Natural killer cell (primary cell): ENCODE data around the gene GJB1. TPM values are rescaled to one million over a fixed set of nuclear protein-coding genes. Genes with fewer than 3 reads are reported as not detected.

Experiments used
- ATAC-seq, 3 donors: fragments of 150-1000 bp in 2 of 3; fragments of 200-7000 bp in 1 of 3; cut with Tn5 transposase; 1 replicate in 1 of 3; 2 replicates in 2 of 3; pipeline ENCODE4 v1.10.0; 2021; ENCODE audit warnings: mild to moderate bottlenecking in 2 of 3, moderate library complexity in 2 of 3
- DNase-seq, 2 donors: peaks; one replicate each; pipeline versions ENCODE4 v3.0.0 to v3.0.0-alpha.2; 2013 to 2021; ENCODE audit warnings: mixed read lengths in 1 of 2
- H3K27ac ChIP-seq: one replicate; pipeline ENCODE4 v1.5.1; 2013; ENCODE audit warnings: mild to moderate bottlenecking, low read length
- H3K27me3 ChIP-seq: one replicate; pipeline ENCODE4 v1.6.1; 2013; ENCODE audit warnings: low read length; ENCODE audit not compliant: control insufficient read depth, insufficient read depth
- H3K36me3 ChIP-seq: one replicate; pipeline ENCODE4 v1.6.1; 2013; ENCODE audit warnings: low read length; ENCODE audit not compliant: control insufficient read depth, insufficient read depth
- H3K4me1 ChIP-seq: one replicate; pipeline ENCODE4 v1.6.1; 2013; ENCODE audit warnings: low read length; ENCODE audit not compliant: control insufficient read depth, insufficient read depth
- H3K4me3 ChIP-seq: one replicate; pipeline ENCODE4 v1.5.1; 2013; ENCODE audit warnings: low read length
- H3K9me3 ChIP-seq: one replicate; pipeline ENCODE4 v1.6.1; 2013; ENCODE audit warnings: low read length; ENCODE audit not compliant: control insufficient read depth, insufficient read depth
- H3K27ac Mint-ChIP-seq, 2 donors: one replicate each; pipeline ENCODE4 v1.8.0; 2022; ENCODE audit warnings: mild to moderate bottlenecking in 2 of 2, mixed read lengths in 2 of 2, moderate library complexity in 1 of 2
- H3K27me3 Mint-ChIP-seq, 2 donors: one replicate each; pipeline ENCODE4 v1.8.0; 2022; ENCODE audit warnings: low read depth in 2 of 2, mixed read lengths in 2 of 2
- H3K36me3 Mint-ChIP-seq: one replicate; pipeline ENCODE4 v1.8.0; 2022; ENCODE audit warnings: mixed read lengths
- H3K4me1 Mint-ChIP-seq, 2 donors: one replicate each; pipeline ENCODE4 v1.8.0; 2022; ENCODE audit warnings: mixed read lengths in 2 of 2
- H3K4me3 Mint-ChIP-seq: one replicate; pipeline ENCODE4 v1.8.0; 2022; ENCODE audit warnings: mild to moderate bottlenecking, moderate library complexity, mixed read lengths
- H3K9me3 Mint-ChIP-seq, 2 donors: one replicate each; pipeline ENCODE4 v1.8.0; 2022; ENCODE audit warnings: mixed read lengths in 2 of 2
- WGBS: methylation state at CpG from one replicate; pipeline ENCODE4 v1.1.7; 2013; ENCODE audit warnings: missing lambda C conversion rate; ENCODE audit not compliant: insufficient coverage; 5-methylcytosine and 5-hydroxymethylcytosine counted together
- intact Hi-C: fragments of 100-400 bp; cut with micrococcal nuclease; formaldehyde crosslinking; loops from one replicate; pipeline ENCODE4 v1.14.2; 2022
- total RNA-seq, 4 donors: library from RNA; stranded (reverse); fragments of 120-200 nt in 1 of 4; gene quantifications; one replicate each; pipeline versions ENCODE4 v1.2.3 to v1.2.4, GENCODE V29; 2013 to 2022
- TF ChIP-seq, protein P1 (sequence below): fragments of 200-600 bp; IDR thresholded peaks from one replicate; pipeline ENCODE4 v1.8.0; 2022; ENCODE audit warnings: antibody characterized with exemption

GJB1 gene
- total RNA-seq, 3 donors from 2014 or later (not counting 1 experiment from before 2014, with no cell fraction given) = not detected

DNA sequence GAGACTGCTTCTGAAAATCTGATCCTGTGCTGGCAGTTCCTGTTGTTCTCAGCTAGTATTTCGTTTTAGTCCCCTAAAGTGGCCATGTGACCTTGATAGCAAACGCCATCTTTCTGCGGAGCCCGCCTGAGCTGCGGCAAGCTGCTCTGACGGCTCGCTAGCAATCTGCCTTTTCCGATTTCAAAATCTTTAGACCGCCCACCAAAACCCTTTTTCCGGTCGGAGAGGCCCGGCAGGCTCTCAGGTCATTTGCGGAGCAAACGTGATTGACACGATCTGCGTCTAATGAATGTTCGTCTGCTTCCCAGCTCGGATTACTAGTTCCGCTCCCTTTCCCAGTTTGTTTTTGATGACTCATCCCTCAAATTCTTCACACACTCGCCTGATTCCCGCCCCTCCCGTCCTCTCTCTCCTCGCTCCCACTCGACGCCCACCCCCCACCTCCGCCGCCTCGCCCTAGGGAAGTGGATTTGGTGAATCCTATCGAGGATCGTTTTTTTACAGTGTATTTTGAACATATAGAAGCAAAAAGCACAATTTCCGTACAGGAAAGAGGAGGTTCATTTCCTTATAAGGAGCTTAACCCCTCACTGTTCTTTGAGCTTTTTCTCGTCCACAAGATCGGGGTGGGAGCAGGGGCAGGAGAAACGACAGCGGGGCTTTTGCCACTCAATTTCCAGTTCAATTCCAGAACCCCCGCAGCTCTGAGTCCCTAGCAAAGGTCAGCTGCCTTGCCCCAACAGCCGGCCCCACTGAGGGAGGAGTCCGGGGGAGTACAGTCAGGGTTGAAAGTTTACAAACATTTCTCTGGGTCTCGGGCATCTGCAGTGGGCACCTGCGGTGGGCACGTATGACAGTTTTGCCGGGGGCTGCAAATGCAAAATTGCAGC lies 40.9 kb upstream of the GJB1 start:
- Histone ChIP-seq H3K4me1 (peaks cover 19% of the 10 kb centered on the region), H3K27ac (peak overlapping the region; percentile 88), H3K9me3 (no peaks in the 10 kb centered on the region), H3K4me3 (peak overlapping the region; percentile 75), H3K27me3 (no peaks in the 10 kb centered on the region), H3K36me3 (no peaks in the 10 kb centered on the region)
- no peaks in the 10 kb centered on the region for H3K9me3 Mint-ChIP-seq
- H3K36me3 Mint-ChIP-seq = no peaks in the 10 kb centered on the region
- 0% methylated on average over 33 of the region's 42 CpGs for WGBS
- TF ChIP-seq, protein P1, sequence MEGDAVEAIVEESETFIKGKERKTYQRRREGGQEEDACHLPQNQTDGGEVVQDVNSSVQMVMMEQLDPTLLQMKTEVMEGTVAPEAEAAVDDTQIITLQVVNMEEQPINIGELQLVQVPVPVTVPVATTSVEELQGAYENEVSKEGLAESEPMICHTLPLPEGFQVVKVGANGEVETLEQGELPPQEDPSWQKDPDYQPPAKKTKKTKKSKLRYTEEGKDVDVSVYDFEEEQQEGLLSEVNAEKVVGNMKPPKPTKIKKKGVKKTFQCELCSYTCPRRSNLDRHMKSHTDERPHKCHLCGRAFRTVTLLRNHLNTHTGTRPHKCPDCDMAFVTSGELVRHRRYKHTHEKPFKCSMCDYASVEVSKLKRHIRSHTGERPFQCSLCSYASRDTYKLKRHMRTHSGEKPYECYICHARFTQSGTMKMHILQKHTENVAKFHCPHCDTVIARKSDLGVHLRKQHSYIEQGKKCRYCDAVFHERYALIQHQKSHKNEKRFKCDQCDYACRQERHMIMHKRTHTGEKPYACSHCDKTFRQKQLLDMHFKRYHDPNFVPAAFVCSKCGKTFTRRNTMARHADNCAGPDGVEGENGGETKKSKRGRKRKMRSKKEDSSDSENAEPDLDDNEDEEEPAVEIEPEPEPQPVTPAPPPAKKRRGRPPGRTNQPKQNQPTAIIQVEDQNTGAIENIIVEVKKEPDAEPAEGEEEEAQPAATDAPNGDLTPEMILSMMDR = no peak
- H3K4me3 Mint-ChIP-seq = peak overlapping the region; percentile 93
- intact Hi-C loops = loop anchor here (2.0 kb wide), 1 partner anchor 15 kb away; no protein-coding TSS in a partner anchor
- H3K4me1 Mint-ChIP-seq = peaks cover 0 to 7% of the 10 kb centered on the region in 2 donors
- H3K27ac Mint-ChIP-seq = peak overlapping the region; percentile 94 to 95
- DNase-seq (peak; percentile 69 to 92), ATAC-seq (peak; percentile 90 to 96 (median 91))
- no peaks in the 10 kb centered on the region for H3K27me3 Mint-ChIP-seq

DNA sequence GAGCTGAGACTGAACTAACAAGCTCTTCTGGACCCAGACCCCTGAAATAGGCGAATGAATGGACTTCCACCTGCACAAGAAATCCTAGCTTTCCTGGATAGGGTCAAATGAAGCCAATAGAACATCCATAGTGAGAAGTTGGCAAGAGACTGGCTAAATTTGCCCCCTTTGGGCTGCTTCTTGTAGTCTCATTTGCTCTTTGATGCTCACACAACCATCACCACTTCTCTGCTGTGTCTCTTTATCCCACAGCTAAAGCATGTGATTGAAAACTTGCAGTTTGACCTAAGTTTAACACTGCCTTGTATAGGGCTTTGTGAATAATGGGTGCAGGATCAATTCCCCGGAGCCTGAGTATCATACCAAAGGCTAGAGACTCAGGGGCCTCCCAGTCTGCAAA lies 40.2 kb upstream of the GJB1 start:
- no peak for ATAC-seq
- Mint-ChIP-seq H3K9me3 (no peaks in the 10 kb centered on the region), H3K27ac (peak overlapping the region; percentile 94 to 95), H3K27me3 (no peaks in the 10 kb centered on the region), H3K36me3 (no peaks in the 10 kb centered on the region), H3K4me3 (peak overlapping the region; percentile 93), H3K4me1 (peaks cover 0 to 7% of the 10 kb centered on the region in 2 donors)
- Histone ChIP-seq H3K9me3 (no peaks in the 10 kb centered on the region), H3K4me1 (peaks cover 19% of the 10 kb centered on the region), H3K27me3 (no peaks in the 10 kb centered on the region), H3K4me3 (peak overlapping the region; percentile 75), H3K27ac (peak overlapping the region; percentile 88), H3K36me3 (no peaks in the 10 kb centered on the region)
- WGBS = 64% methylated on average over 2 of the region's 2 CpGs
- intact Hi-C loops = loop anchor here (2.0 kb wide), 1 partner anchor 14 kb away; no protein-coding TSS in a partner anchor
- DNase-seq = peak in 1 of 2 donors; percentile 10
- TF ChIP-seq, protein P1 = no peak

DNA sequence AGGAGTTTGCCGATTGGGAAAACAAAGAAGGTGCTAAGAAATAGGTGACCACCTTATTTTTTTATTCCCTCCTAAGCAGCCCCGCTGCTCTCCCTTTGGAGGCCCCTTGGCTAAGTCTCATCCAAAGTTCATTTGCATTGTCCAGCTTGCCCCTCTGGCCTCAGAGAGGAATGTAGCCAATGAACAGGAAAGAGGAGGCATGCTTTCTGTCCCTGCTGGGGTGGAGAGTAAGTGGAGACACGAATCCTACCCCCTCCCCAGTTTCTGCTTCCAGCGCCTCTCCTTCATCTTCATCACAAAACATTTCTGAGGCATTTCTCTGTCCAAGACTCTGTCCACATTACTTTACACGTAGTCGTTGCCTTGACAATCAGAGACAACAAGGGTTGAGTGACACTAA lies 39.7 kb upstream of the GJB1 start:
- H3K4me1 Mint-ChIP-seq = peaks cover 0 to 7% of the 10 kb centered on the region in 2 donors
- Histone ChIP-seq H3K4me3 (no peak overlapping the region), H3K36me3 (no peaks in the 10 kb centered on the region), H3K4me1 (peaks cover 19% of the 10 kb centered on the region), H3K27ac (no peak overlapping the region), H3K27me3 (no peaks in the 10 kb centered on the region), H3K9me3 (no peaks in the 10 kb centered on the region)
- intact Hi-C loops = loop anchor here (2.0 kb wide), 1 partner anchor 13 kb away; no protein-coding TSS in a partner anchor
- DNase-seq = no peak
- H3K27me3 Mint-ChIP-seq = no peaks in the 10 kb centered on the region
- H3K36me3 Mint-ChIP-seq = no peaks in the 10 kb centered on the region
- 94% methylated on average over 3 of the region's 6 CpGs for WGBS
- H3K9me3 Mint-ChIP-seq = no peaks in the 10 kb centered on the region
- ATAC-seq = no peak
- TF ChIP-seq, protein P1 = no peak
- no peak overlapping the region for H3K4me3 Mint-ChIP-seq
- peak overlapping the region in 1 of 2 donors; percentile 95 for H3K27ac Mint-ChIP-seq
